ENCODE measurements around the gene CPNE5. TPM values are rescaled to one million over a fixed set of nuclear protein-coding genes. Genes with fewer than 3 reads are reported as not detected.

CPNE5 gene
- total and polyA plus RNA-seq, 2 of the 4 experiments (the other 2 are of a cell fraction): 0.07 TPM; not detected in 1

DNA sequence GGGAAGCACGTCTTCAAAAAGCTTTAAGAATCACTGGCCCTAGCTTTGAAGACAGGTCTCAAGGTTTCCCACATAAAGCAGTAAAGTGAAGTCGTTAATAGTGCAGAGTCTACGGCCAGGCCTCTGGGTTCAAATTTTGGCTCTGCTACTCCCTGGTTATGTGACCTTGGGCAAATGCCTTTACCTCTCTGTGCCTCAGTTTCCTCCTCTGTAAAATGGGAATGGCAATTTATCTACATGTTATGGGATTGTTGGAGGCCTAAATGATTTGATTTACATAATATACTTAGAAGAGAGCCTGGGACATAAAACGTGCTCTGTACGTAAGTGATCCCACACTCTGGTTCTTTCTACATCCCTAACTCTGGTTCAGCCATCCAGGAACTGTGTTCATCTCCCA, 32.1 kb downstream of the CPNE5 start:
- no peak for TF ChIP-seq RCOR1 (IDR thresholded peaks at IDR 0.05; ENCODE audit: insufficient replicate concordance, low read length)
- TF ChIP-seq MAFK (IDR thresholded peaks at IDR 0.05; ENCODE audit: low read depth, low read length): no peak
- TF ChIP-seq FOS (IDR thresholded peaks at IDR 0.05; ENCODE audit: low read depth, low read length): no peak
- TF ChIP-seq POLR2A (IDR thresholded peaks at IDR 0.05; ENCODE audit: low read depth, low read length): no peak
- TF ChIP-seq MXI1 (IDR thresholded peaks at IDR 0.05; ENCODE audit: borderline replicate concordance, low read depth, low read length): no peak
- TF ChIP-seq, protein P1, sequence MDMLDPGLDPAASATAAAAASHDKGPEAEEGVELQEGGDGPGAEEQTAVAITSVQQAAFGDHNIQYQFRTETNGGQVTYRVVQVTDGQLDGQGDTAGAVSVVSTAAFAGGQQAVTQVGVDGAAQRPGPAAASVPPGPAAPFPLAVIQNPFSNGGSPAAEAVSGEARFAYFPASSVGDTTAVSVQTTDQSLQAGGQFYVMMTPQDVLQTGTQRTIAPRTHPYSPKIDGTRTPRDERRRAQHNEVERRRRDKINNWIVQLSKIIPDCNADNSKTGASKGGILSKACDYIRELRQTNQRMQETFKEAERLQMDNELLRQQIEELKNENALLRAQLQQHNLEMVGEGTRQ (IDR thresholded peaks at IDR 0.05; ENCODE audit: low read depth, low read length): no peak
- no peak for TF ChIP-seq SMC3 (IDR thresholded peaks at IDR 0.05; ENCODE audit: low read depth, low read length)
- WGBS, 2 experiments (ENCODE audit: extremely low coverage in 2 of 2, insufficient read length in 1 of 2): 18% methylated on average over 3 of the region's 5 CpGs; no CpG with 5 or more reads in 1 of the 2 experiments
- no peak for DNase-seq

More for the DNA sequence above, 32.1 kb downstream of the CPNE5 start:
- Histone ChIP-seq H2AK5ac (ENCODE audit: low read depth, low read length) (no peak overlapping the region), H3K4me2 (ENCODE audit: low read depth, low read length) (no peak overlapping the region), H3K4ac (ENCODE audit: low read depth, low read length) (no peak overlapping the region), H2BK15ac (ENCODE audit: low read depth, low read length) (no peak overlapping the region), H3K79me1 (ENCODE audit: low read depth in 1 of 2, low read length in 2 of 2) (no peaks in the 10 kb centered on the region), H2BK120ac (ENCODE audit: low read depth, low read length) (no peak overlapping the region), H3K36me3 (ENCODE audit: control insufficient read depth, insufficient read depth, low read length) (no peaks in the 10 kb centered on the region), H4K5ac (ENCODE audit: low read depth, low read length) (no peak overlapping the region), H3K9ac (ENCODE audit: low read depth, low read length) (no peak overlapping the region), H4K91ac (ENCODE audit: insufficient read depth, low read depth, low read length) (no peak overlapping the region), H3K9me3 (ENCODE audit: control insufficient read depth, insufficient read depth, low read length) (no peaks in the 10 kb centered on the region), H3K27ac (ENCODE audit: insufficient read depth, low read length) (no peak overlapping the region), H3K27me3 (ENCODE audit: control insufficient read depth, insufficient read depth, low read length) (peaks cover 64% of the 10 kb centered on the region), H2AK9ac (replicated peaks; ENCODE audit: low read depth, low read length, poor library complexity) (no peak overlapping the region), H3K4me1 (ENCODE audit: control insufficient read depth, insufficient read depth, low read length) (no peaks in the 10 kb centered on the region), H4K8ac (ENCODE audit: low read depth in 2 of 2, low read length in 2 of 2) (no peak overlapping the region), H2BK5ac (ENCODE audit: low read depth, low read length, poor library complexity, severe bottlenecking) (no peak overlapping the region), H3K9me1 (ENCODE audit: insufficient read depth, low read length) (no peaks in the 10 kb centered on the region), H3K18ac (ENCODE audit: low read depth, low read length) (no peak overlapping the region), H4K20me1 (ENCODE audit: insufficient read depth, low read length) (no peaks in the 10 kb centered on the region), H3K4me3 (ENCODE audit: insufficient read depth, low read depth, low read length) (no peak overlapping the region), H3K56ac (ENCODE audit: extremely low read depth, insufficient read depth, low read length) (no peak overlapping the region), H3K14ac (replicated peaks; ENCODE audit: low read depth, low read length) (no peak overlapping the region), H2BK20ac (ENCODE audit: low read depth, low read length) (no peak overlapping the region), H3K23ac (ENCODE audit: low read depth, low read length) (no peak overlapping the region), H2AFZ (replicated peaks; ENCODE audit: low read length, poor library complexity) (no peak overlapping the region)
- intact Hi-C loops (cut with micrococcal nuclease) (no loop called here), dilution Hi-C loops (cut with HindIII; ENCODE audit: low sequenced_read_pairs, unreplicated experiment) (no loop called here), in situ Hi-C loops (cut with MboI; ENCODE audit: low sequenced_read_pairs) (no loop called here)
- no TSS peak for BruUV-seq (replicated peaks)
- CTCF ChIA-PET: interaction anchor here (1.3 kb wide), 1 partner anchor 28 kb away, joined by 4 read pairs; no protein-coding TSS in a partner anchor
- ATAC-seq (ENCODE audit: low read depth): no peak
- POLR2A ChIA-PET (ENCODE audit: unreplicated experiment): no interaction called here
